Loucy (cell line): ENCODE measurements around the gene SMC3.
"Not testable (repeated sequence)": the region's sequence is repeated elsewhere in the genome, so short reads cannot be mapped to it uniquely, and the experiment has no call there.

Experiments used
- H2AFZ ChIP-seq: fragments of 200-600 bp; sonication (generic); 2 replicates; pipeline ENCODE4 v1.6.0; 2016; ENCODE audit warnings: antibody characterized with exemption, mild to moderate bottlenecking, low read length, moderate library complexity
- H3F3A ChIP-seq: fragments of 200-600 bp; 2 replicates; pipeline ENCODE4 v1.6.0; 2016; ENCODE audit warnings: antibody characterized with exemption, low read depth, mild to moderate bottlenecking
- H3K27me3 ChIP-seq: fragments of 200-600 bp; sonication (generic); 2 replicates; pipeline ENCODE4 v1.6.1; 2014; ENCODE audit warnings: low read length, mild to moderate bottlenecking; ENCODE audit not compliant: insufficient read depth, poor library complexity, severe bottlenecking
- H3K36me3 ChIP-seq: fragments of 200-600 bp; sonication (generic); 2 replicates; pipeline ENCODE4 v1.6.1; 2016; ENCODE audit warnings: low read length; ENCODE audit not compliant: insufficient read depth
- H3K4me1 ChIP-seq: fragments of 200-600 bp; sonication (generic); 2 replicates; pipeline ENCODE4 v1.5.1; 2014; ENCODE audit warnings: low read length, mild to moderate bottlenecking; ENCODE audit not compliant: insufficient read depth, poor library complexity, severe bottlenecking
- H3K4me2 ChIP-seq: fragments of 200-600 bp; sonication (generic); 2 replicates; pipeline ENCODE4 v1.6.0; 2014; ENCODE audit warnings: antibody characterized with exemption, low read length, low read depth, mild to moderate bottlenecking; ENCODE audit not compliant: poor library complexity, severe bottlenecking
- H3K4me3 ChIP-seq: fragments of 200-600 bp; sonication (generic); 2 replicates; pipeline ENCODE4 v1.5.1; 2014; ENCODE audit warnings: low read length, mild to moderate bottlenecking, mixed read lengths; ENCODE audit not compliant: poor library complexity, severe bottlenecking
- H3K79me2 ChIP-seq: fragments of 200-600 bp; sonication (generic); 2 replicates; pipeline ENCODE4 v1.6.1; 2014; ENCODE audit warnings: low read length; ENCODE audit not compliant: insufficient read depth
- H3K9ac ChIP-seq: fragments of 200-600 bp; sonication (generic); 2 replicates; pipeline ENCODE4 v1.6.0; 2014; ENCODE audit warnings: mild to moderate bottlenecking, low read depth, low read length, moderate library complexity; ENCODE audit not compliant: poor library complexity, severe bottlenecking
- H3K9me2 ChIP-seq: fragments of 200-600 bp; sonication (generic); replicated peaks from 2 replicates; pipeline ENCODE4 v1.6.1; 2016; ENCODE audit warnings: low read depth, low read length, mixed read lengths
- H3K9me3 ChIP-seq: fragments of 200-600 bp; sonication (generic); 2 replicates; pipeline ENCODE4 v1.6.1; 2014; ENCODE audit warnings: mild to moderate bottlenecking, antibody characterized with exemption, low read length, low read depth; ENCODE audit not compliant: insufficient read depth
- H4K20me1 ChIP-seq: fragments of 200-600 bp; sonication (generic); 2 replicates; pipeline ENCODE4 v1.6.0; 2014; ENCODE audit warnings: antibody characterized with exemption, low read length, mild to moderate bottlenecking; ENCODE audit not compliant: insufficient read depth, poor library complexity, severe bottlenecking
- CTCF ChIP-seq: fragments of 200-600 bp; sonication (generic); conservative IDR thresholded peaks from 2 replicates; pipeline ENCODE4 v1.5.1; 2014; ENCODE audit warnings: mild to moderate bottlenecking, antibody characterized with exemption, low read length
- EZH2phosphoT487 ChIP-seq: fragments of 200-600 bp; IDR thresholded peaks from 2 replicates; pipeline ENCODE4 v1.6.1; 2018; ENCODE audit warnings: antibody characterized with exemption, mild to moderate bottlenecking, moderate library complexity, borderline replicate concordance

The SMC3 gene

GRCh38 chr10:110527731-110528171 lies 39.7 kb upstream of the SMC3 start:
- Histone ChIP-seq H3K4me1 (peaks cover 1% of the 10 kb centered on the region), H3K4me2 (no peak overlapping the region), H3K9ac (no peak overlapping the region), H4K20me1 (no peaks in the 10 kb centered on the region), H3K36me3 (no peaks in the 10 kb centered on the region), H3K79me2 (no peaks in the 10 kb centered on the region), H3K4me3 (no peak overlapping the region), H2AFZ (no peak overlapping the region), H3K9me3 (no peaks in the 10 kb centered on the region), H3F3A (no peaks in the 10 kb centered on the region), H3K9me2 (no peaks in the 10 kb centered on the region), H3K27me3 (no peaks in the 10 kb centered on the region)
- no peak for TF ChIP-seq CTCF
- TF ChIP-seq EZH2phosphoT487: no peak

- Histone ChIP-seq H3F3A (no peaks in the 10 kb centered on the region), H3K4me2 (no peak overlapping the region), H3K4me3 (no peak overlapping the region), H3K27me3 (no peaks in the 10 kb centered on the region), H3K79me2 (no peaks in the 10 kb centered on the region), H3K9me2 (no peaks in the 10 kb centered on the region), H4K20me1 (no peaks in the 10 kb centered on the region), H2AFZ (no peak overlapping the region), H3K36me3 (no peaks in the 10 kb centered on the region), H3K9me3 (no peaks in the 10 kb centered on the region), H3K9ac (no peak overlapping the region), H3K4me1 (no peaks in the 10 kb centered on the region)
- TF ChIP-seq CTCF: no peak
- no peak for TF ChIP-seq EZH2phosphoT487
Measured at GRCh38 chr10:110528224-110528996, 39.1 kb upstream of the SMC3 start.

- not testable (repeated sequence) for H3K9ac ChIP-seq, H2AFZ ChIP-seq, H3F3A ChIP-seq
Measured at GRCh38 chr10:110528997-110529524, 38.4 kb upstream of the SMC3 start.

GRCh38 chr10:110529596-110530011 lies 37.9 kb upstream of the SMC3 start:
- H3K9ac ChIP-seq: no peak overlapping the region

More at GRCh38 chr10:110528997-110529524, 38.4 kb upstream of the SMC3 start:
- H3K4me3 ChIP-seq, H3K9me3 ChIP-seq, H4K20me1 ChIP-seq, H3K9me2 ChIP-seq, H3K79me2 ChIP-seq, H3K4me2 ChIP-seq, H3K36me3 ChIP-seq, H3K4me1 ChIP-seq, H3K27me3 ChIP-seq: not testable (repeated sequence)

More at GRCh38 chr10:110529596-110530011, 37.9 kb upstream of the SMC3 start:
- Histone ChIP-seq H3K79me2 (no peaks in the 10 kb centered on the region), H3K27me3 (no peaks in the 10 kb centered on the region), H3K36me3 (no peaks in the 10 kb centered on the region), H2AFZ (no peak overlapping the region), H3K9me3 (no peaks in the 10 kb centered on the region), H4K20me1 (no peaks in the 10 kb centered on the region), H3K4me2 (no peak overlapping the region), H3K4me3 (no peak overlapping the region), H3K9me2 (no peaks in the 10 kb centered on the region), H3F3A (no peaks in the 10 kb centered on the region), H3K4me1 (no peaks in the 10 kb centered on the region)
- TF ChIP-seq CTCF (no peak), EZH2phosphoT487 (no peak)
